HG03108 (cell line): ENCODE measurements around the gene FAM184A.

Experiments used
- ATAC-seq: cut with Tn5 transposase; IDR thresholded peaks from one replicate; pipeline ENCODE4 v1.9.1; 2021; ENCODE audit warnings: moderate library complexity; ENCODE audit not compliant: unreplicated experiment

The FAM184A gene

DNA sequence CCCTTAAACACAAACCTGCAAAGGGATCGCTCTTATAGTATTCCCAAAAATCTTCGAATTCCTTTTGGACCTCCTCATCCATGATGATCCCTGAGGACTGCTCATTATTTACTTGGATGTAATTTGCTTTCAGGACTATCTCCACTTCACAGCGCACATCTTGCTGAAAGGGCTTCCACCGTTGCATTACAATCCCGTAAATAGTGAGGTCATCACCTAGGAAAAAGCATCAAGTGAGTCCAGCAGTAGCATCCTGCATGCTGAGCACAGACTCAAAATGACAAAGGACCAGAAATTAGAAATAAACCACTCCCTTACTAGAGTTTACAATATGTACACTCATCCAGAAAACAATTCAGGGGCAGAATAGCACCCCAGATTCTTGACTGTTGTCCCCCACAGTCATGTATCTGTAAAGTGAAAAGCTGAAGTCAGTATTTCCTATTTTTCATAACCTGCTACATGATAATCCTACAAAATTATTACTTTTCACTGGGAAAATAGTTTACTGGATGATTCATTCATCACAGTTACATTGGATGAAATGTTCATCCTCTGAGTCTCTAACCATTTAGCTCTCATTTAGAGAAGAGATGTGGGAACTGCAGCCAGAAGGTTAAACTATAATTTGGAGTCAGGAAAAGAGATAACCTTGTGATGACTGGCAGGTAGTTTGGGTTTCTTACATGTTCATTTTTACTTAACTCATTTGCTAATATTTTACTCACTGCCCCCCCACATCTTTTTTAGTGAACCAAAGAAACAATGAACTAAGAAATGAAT, 160.7 kb downstream of the FAM184A start:
- ATAC-seq = no peak

DNA sequence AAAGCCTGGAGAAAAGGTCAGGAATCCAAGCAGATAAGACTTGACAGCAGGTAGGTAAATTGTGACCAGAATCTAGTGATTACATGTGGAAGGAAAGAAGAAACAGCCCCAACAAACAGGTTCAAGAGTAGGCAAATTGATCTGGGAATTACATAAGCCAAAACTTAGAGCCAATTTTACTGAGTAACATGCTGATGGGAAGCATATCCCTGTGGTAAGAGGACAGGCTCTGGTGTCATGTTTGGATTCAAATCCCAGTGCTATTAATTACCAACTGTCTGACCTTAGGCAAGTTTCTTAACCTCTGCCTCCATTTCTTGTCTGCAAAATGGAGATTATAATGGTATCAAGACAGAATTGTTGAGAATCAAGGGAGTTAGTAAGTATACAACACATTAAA, 163.9 kb downstream of the FAM184A start:
- no peak for ATAC-seq

DNA sequence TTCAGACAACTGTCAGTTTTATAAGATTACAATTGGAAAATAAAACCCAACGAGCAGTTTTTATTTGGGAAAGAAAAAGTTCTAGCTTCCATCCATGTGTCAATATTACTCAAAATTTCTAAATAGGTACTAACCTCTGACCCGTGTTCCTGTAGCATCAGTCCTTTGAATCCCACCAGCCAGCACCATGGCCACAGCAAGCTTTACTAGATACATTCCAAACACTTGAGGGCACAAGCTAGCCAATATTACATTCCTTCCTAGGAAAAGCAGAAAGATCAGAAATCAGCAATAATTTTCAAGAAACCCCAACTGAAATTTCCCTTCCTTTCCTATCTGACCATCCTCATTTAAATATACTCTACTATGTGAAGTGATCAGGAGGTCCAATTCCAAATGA, 165.3 kb downstream of the FAM184A start:
- no peak for ATAC-seq

DNA sequence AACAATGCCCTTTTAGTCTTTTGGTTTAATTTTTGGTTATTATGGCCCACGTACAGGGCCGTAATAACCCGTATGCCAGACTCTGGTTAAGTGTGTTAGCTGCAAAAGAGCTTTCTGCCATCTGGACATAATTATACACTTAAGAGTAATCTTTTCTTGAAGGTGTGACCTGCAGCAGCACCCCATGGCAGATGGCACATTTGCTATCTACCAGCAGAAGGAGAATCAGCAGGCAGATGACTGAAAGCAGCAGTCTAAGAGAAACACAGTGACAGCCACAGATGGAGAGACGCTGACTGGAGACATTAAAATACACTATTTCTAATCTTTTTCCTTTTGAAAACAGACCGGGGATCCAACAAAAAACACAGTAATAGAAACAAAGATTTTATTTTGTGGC, 165.8 kb downstream of the FAM184A start:
- ATAC-seq = no peak
